A172 (cell line): ENCODE data around the gene TNIK. TPM values are rescaled to one million over a fixed set of nuclear protein-coding genes. Genes with fewer than 3 reads are reported as not detected.
"Not testable (repeated sequence)": the region's sequence is repeated elsewhere in the genome, so short reads cannot be mapped to it uniquely, and the experiment has no call there.

Source experiments
- DNase-seq: peaks from one replicate; pipeline ENCODE4 v3.0.0-alpha.2; 2015; ENCODE audit warnings: low spot score
- total RNA-seq: library from RNA; depleted of rRNA; stranded (reverse); fragments of >200 nt; shearing (Covaris generic); gene quantifications from 2 replicates; pipeline ENCODE4 v1.2.3, GENCODE V29; 2014

TNIK gene
- total RNA-seq, 1 experiment from 2014 or later, result 17.8 TPM

- peak; percentile 29 for DNase-seq
Observed at GRCh38 chr3:171384101-171384891, 75.9 kb downstream of the TNIK start.

GRCh38 chr3:171383206-171384018 is 76.8 kb downstream of the TNIK start:
- no peak for DNase-seq

DNA sequence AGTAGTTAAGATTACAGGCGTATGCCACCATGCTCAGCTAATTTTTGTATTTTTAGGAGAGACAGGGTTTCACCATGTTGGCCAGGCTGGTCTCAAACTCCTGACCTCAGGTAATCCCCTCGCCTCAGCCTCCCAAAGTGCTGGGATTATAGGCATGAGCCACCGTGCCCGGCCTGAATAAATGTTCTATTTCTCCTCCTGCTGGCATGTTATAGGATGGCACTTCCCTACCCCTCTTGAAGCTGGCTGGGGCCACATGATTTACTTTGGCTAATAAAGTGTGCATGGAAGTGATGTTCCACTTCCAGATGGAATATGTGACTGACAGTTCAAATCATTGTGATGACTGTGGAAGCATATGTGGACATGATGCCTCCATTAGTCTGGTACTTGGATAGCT is 77.9 kb downstream of the TNIK start:
- DNase-seq, result not testable (repeated sequence)

GRCh38 chr3:171380711-171381425 is 79.3 kb downstream of the TNIK start:
- no peak for DNase-seq

DNA sequence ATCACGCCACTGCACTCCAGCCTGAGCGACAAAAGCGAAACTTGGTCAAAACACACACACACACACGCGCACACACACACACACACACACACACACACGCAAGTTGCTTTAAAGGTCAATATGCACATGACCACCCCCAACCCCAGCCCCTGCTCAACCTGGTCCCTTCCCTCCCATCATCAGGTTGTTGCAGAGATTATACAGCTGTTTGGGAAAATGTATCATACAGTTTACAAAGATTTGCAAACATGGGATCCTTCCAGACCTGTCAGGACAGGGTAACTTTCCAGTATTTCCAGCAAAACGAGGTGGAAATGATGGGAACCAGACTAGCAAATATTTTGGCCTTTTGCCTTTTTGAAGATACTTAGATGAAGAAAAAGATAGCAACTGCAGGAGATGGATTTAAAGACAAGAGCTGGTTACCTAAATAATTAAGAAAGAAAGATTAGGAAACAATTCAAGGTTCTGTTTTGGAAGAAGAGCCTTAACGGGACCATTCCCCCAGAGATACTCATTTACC is 80.2 kb downstream of the TNIK start:
- no peak for DNase-seq

GRCh38 chr3:171379281-171379680 is 80.9 kb downstream of the TNIK start:
- no peak for DNase-seq

- DNase-seq, result no peak
Observed at GRCh38 chr3:171378586-171378985, 81.6 kb downstream of the TNIK start.

DNA sequence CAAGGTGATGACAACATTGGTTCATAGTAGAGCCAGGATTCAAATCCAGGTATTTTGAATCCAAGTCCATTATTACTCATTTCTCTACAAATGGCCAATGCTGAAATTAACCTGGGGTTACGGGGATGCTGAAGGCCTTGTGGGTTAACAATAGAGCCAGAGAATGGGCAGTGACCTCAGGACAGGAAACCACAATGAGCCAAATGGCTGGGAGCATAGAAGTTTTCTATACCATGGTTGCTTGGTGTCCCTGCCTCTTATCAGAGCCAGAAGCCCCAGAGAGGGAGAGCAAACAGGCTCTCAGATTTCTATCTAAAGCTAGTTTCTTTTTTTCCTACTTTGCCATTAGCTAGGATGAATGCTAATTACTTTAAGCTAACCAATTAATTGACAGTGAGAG is 82.3 kb downstream of the TNIK start:
- DNase-seq, result peak; percentile 56

DNA sequence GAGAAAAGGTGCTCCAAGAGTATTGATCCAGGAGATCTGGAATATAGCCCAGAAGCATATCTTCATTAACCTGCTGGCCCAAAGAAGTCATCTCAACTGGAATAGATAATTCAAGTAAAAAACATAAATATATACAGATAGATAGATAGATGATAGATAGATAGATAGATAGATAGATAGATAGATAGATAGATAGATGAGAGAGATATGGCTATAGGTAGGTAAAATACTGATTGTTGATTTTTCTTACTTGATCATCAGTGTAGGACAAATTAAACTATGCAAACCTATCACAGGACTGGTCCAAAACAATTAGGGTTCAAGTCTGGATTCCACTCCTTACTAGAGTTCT is 83.6 kb downstream of the TNIK start:
- DNase-seq, result no peak

DNA sequence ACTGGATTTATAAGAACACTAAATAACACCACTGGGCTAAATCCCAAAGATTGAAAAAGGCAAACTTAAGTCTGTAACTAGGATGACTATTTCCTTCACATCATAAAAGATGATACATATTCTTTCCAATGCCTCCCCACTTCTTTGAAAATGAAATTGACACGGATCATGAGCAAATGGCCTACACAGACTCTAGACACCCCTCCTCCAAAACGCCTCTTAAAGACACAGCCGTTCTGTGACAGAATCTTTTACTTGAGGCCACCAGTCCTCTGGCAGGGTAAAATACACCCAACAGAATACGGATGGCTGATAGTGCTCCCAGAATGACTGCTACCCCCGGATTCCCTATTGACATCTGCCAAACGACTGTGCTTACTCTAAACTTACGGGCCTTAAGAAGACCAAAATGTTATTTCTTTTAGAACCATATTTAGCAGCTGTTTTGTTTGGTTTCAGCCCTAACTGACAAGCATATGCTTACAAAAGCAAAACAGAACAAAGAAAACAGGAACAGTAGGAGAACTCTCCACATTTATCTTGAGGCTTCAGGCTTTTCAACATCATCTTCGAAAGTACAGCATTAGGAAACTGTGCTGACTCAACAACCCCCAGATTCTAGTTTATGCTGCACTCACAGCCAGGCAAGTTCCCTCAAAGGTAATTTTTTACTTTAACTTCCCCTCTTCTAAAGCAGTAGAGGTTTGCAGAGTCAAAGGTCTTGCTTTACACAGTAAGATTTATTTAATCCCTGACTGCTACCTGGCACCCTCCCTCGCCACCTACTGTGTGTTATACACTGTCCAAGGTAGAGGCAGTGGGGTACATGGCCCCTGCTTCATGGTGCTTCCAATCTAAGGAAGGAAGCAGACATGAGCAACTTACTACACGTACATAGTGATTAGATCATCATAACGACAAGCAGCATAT is 84.3 kb downstream of the TNIK start:
- peak; percentile 18 for DNase-seq

- peak; percentile 89 for DNase-seq
Observed at GRCh38 chr3:171374661-171375285, 85.4 kb downstream of the TNIK start.

DNA sequence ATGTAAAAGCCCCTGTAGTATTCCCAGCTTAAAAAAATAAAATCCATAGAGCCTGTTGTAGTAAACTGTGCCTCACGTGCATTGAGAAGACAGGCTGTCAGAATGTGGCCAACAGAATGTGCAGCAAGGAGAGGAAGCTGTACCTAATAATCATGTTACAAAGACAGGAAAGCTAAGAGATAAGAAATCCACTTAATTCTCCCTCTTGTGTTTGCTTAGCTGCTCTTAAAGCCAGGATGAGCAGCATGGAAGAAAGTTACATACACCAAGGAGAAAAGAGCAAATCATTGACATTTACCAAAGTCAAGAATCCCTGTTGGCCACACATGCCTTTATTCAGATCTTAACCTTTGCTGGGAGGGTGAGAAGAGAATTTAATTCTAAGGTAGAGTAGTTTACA is 85.9 kb downstream of the TNIK start:
- DNase-seq, result peak; percentile 57

- DNase-seq, result no peak
Observed at GRCh38 chr3:171373711-171374110, 86.5 kb downstream of the TNIK start.

GRCh38 chr3:171372694-171373093 is 87.5 kb downstream of the TNIK start:
- DNase-seq, result no peak

DNA sequence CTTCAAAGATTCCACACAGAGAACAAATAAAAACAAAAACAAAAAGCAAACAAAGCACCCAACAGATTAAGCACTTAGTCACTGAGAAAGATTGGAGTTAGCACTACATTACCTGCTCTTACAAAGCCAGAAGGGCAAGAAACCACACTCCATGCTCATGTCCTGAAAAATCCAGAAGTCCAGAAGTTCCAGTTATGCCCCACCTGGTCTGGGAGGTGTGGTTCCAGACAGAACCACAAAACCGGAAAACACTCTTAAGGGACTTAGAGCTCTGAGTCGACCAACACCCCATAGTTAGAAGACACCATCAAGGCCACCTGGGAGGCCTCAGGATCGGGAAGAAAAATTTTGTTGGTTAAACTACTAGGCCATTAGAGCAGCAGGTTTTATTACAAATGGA is 88.9 kb downstream of the TNIK start:
- no peak for DNase-seq

DNA sequence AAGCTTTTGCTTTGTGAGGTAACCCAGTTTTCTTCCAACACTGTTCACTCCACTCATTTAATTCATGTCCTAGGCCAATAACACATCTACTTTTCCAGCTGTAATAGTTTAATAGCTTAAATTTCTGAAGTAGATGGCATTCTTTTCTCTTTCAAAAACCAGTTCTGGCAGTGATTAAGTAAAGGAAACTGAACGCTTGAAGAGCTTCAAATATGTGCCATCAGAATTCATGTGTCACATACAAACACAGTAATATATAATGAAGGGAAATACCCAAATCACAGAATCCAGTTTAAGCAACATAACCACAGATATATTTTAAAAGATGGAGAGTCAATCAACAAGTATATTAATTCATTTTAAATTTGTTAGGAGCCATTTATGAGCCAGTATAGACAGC is 91.0 kb downstream of the TNIK start:
- DNase-seq, result no peak

DNA sequence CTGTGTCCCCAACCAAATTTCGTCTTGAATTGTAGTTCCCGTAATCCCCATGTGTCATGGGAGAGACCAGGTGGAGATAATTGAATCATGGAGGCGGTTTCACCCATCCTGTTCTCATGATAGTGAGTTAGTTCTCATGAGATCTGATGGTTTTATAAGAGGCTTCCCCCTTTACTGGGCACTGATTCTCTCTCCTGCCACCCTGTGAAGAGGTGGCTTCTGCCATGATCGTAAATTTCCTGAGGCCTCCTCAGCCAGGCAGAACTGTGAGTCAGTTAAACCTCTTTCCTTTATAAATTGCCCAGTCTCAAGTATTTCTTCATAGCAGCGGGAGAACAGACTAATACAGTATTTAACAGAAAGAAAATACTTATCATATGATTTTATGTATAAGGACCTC is 93.5 kb downstream of the TNIK start:
- peak; percentile 48 for DNase-seq

GRCh38 chr3:171366043-171366442 is 94.2 kb downstream of the TNIK start:
- DNase-seq, result no peak

DNA sequence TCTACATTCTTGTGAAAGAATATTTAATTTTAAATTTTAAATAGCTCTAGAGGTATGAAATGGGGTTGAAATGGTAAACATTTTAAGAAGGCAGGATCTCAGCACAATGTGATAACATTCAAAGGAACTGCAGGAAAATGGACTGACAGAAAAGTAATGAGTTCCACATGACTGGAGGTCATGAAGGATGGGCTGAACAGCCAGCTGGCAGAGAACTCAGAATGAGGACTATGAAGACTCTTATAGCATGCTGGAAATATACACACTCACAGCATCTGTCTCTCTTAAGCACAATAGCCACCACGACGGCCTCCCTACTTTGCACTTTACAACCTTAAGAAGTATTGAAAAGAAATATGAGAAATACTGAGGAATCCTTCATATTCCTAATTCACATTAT is 94.7 kb downstream of the TNIK start:
- no peak for DNase-seq

- DNase-seq, result no peak
Observed at GRCh38 chr3:171364500-171364899, 95.7 kb downstream of the TNIK start.

GRCh38 chr3:171363202-171363601 is 97.0 kb downstream of the TNIK start:
- DNase-seq, result no peak
